Activated T-cell treated with anti-CD3 and anti-CD28 coated beads, Interleukin-2, amount 50 U/mL, for 4 hours (primary cell): Measurements from ENCODE around the gene ZBTB44. TPM values are rescaled to one million over a fixed set of nuclear protein-coding genes. Genes with fewer than 3 reads are reported as not detected.
"Not testable (repeated sequence)": the region's sequence is repeated elsewhere in the genome, so short reads cannot be mapped to it uniquely, and the experiment has no call there.

ENCODE experiments used
- ATAC-seq, 2 donors: fragments of 200-7000 bp; cut with Tn5 transposase; one replicate each; pipeline ENCODE4 v1.10.0; 2021
- DNase-seq: peaks from one replicate; pipeline ENCODE4 v3.0.0-alpha.2; 2020
- H3K27me3 Mint-ChIP-seq: one replicate; pipeline ENCODE4 v1.8.0; 2021; ENCODE audit warnings: low read depth, mixed read lengths
- H3K36me3 Mint-ChIP-seq: one replicate; pipeline ENCODE4 v1.8.0; 2022; ENCODE audit warnings: mixed read lengths; ENCODE audit not compliant: insufficient read depth
- H3K4me1 Mint-ChIP-seq: one replicate; pipeline ENCODE4 v1.8.0; 2021; ENCODE audit warnings: low read depth, mixed read lengths
- H3K4me3 Mint-ChIP-seq: one replicate; pipeline ENCODE4 v1.8.0; 2021; ENCODE audit warnings: mild to moderate bottlenecking, moderate library complexity, mixed read lengths
- H3K9me3 Mint-ChIP-seq: one replicate; pipeline ENCODE4 v1.8.0; 2021; ENCODE audit warnings: mixed read lengths
- total RNA-seq, 3 donors: library from RNA; stranded (reverse); gene quantifications; one replicate each; pipeline ENCODE4 v1.2.1, GENCODE V29; 2021

The ZBTB44 gene
- total RNA-seq, 3 donors from 2014 or later, result 31.6 to 32.7 (median 31.6) TPM

- Mint-ChIP-seq H3K36me3 (peaks cover 39% of the 10 kb centered on the region), H3K4me1 (peaks cover 50% of the 10 kb centered on the region), H3K4me3 (no peak overlapping the region), H3K27me3 (no peaks in the 10 kb centered on the region), H3K9me3 (no peaks in the 10 kb centered on the region)
- no peak for ATAC-seq
- DNase-seq, result no peak
These were observed 14.7 kb downstream of the ZBTB44 start for GRCh38 chr11:130299978-130300377.

DNA sequence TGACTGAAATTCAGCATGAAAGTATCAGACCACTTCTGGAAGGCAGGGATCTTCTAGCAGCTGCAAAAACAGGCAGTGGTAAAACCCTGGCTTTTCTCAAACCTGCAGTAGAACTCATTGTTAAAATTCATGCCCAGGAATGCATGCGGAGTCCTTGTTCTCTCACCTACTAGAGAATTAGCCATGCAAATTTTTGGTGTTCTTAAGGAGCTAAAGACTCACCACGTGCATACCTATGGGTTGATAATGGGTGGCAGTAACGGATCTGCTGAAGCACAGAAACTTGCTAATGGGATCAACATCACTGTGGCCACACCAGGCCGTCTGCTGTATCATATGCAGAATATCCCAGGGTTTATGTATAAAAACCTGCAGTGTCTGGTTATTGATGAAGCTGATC lies 19.1 kb downstream of the ZBTB44 start:
- Mint-ChIP-seq H3K9me3 (no peaks in the 10 kb centered on the region), H3K4me1 (peaks cover 26% of the 10 kb centered on the region), H3K4me3 (no peak overlapping the region), H3K36me3 (peaks cover 35% of the 10 kb centered on the region), H3K27me3 (no peaks in the 10 kb centered on the region)
- ATAC-seq (no peak), DNase-seq (no peak)

GRCh38 chr11:130282111-130282510 lies 32.6 kb downstream of the ZBTB44 start:
- no peak for ATAC-seq
- Mint-ChIP-seq H3K27me3 (no peaks in the 10 kb centered on the region), H3K9me3 (peaks cover 14% of the 10 kb centered on the region), H3K36me3 (peaks cover 36% of the 10 kb centered on the region), H3K4me1 (peaks cover 13% of the 10 kb centered on the region), H3K4me3 (no peak overlapping the region)
- DNase-seq, result no peak

DNA sequence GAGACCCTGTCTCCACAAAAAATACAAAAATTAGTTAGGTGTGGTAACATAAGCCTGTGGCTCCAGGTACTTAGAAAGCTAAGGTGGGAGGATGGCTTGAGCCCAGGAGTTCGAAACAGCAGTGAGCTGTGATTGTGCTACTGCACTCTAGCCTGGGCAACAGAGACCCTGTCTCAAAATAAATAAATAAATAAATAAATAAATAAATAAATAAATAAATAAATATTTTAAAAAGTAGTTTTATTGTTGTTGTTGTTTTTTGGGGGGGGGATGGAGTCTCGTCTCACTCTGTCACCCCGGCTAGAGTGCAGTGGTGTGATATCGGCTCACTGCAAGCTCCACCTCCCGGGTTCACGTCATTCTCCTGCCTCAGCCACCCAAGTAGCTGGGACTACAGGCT lies 33.4 kb downstream of the ZBTB44 start:
- Mint-ChIP-seq H3K36me3 (peaks cover 34% of the 10 kb centered on the region), H3K9me3 (peaks cover 14% of the 10 kb centered on the region)
- ATAC-seq, H3K4me1 Mint-ChIP-seq, DNase-seq, H3K27me3 Mint-ChIP-seq, H3K4me3 Mint-ChIP-seq: not testable (repeated sequence)

DNA sequence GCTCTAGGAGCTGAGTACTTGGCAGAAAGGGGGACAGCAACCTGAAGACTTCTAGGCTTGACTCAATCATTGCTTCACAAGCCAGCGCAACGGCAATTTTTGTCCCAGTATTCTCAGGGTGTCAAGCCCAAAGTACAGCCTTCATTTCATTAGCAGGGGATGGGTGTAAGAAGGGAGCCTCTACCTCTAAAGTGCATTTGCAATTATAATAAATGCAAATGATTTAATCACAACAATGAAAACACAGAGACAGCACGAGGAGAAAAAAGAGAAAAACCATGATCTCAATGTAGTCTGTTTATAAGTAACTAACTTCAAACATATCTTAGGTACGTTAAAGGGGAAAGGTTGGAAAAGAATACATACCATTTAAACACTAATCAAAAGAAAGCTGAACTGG lies 34.7 kb downstream of the ZBTB44 start:
- Mint-ChIP-seq H3K4me1 (peaks cover 7% of the 10 kb centered on the region), H3K27me3 (no peaks in the 10 kb centered on the region), H3K9me3 (peaks cover 14% of the 10 kb centered on the region), H3K4me3 (no peak overlapping the region), H3K36me3 (peaks cover 27% of the 10 kb centered on the region)
- ATAC-seq (no peak), DNase-seq (no peak)

GRCh38 chr11:130278745-130279144 lies 36.0 kb downstream of the ZBTB44 start:
- peaks cover 25% of the 10 kb centered on the region for H3K36me3 Mint-ChIP-seq
- H3K4me1 Mint-ChIP-seq, result peaks cover 7% of the 10 kb centered on the region
- H3K27me3 Mint-ChIP-seq, result no peaks in the 10 kb centered on the region
- ATAC-seq (no peak), DNase-seq (no peak)
- no peak overlapping the region for H3K4me3 Mint-ChIP-seq
- peaks cover 14% of the 10 kb centered on the region for H3K9me3 Mint-ChIP-seq

DNA sequence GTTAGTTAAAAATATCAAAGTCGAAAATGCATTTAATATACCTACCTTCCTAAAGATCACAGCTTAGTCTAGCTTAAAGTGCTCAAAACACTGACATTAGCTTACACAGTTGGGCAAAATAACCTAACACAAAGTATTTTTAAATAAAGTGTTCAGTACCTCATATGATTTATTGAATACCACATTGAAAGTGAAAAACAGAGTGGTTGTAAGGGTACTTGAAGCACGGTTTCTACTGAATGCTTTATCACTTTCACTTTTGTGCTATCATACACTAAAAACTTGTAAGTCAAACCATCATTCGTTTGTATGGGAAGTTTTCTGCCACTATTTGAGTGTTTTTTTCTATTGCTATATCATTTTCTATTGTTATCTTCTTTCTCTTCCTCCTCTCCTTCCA lies 36.6 kb downstream of the ZBTB44 start:
- Mint-ChIP-seq H3K36me3 (peaks cover 25% of the 10 kb centered on the region), H3K4me1 (peaks cover 7% of the 10 kb centered on the region), H3K27me3 (no peaks in the 10 kb centered on the region), H3K4me3 (no peak overlapping the region), H3K9me3 (peaks cover 14% of the 10 kb centered on the region)
- DNase-seq (no peak), ATAC-seq (no peak)

DNA sequence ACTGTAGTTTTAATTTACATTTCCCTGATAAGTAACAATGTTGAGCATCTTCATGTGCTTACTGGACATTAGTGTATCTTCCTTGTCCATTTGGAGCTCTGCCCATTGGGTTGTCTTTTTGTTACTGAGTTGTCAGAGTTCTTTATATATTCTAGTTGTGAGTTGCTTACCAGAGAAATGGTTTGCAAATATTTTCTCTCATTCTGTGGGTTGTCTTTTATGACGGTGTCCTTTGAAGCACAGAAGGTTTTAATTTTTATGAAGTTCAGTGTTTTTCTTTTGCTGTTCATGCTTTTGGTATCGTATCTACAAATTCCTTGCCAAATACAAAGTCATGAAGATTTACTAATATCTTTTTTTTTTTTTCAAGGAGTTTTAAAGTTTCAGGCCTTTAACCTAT lies 42.4 kb downstream of the ZBTB44 start:
- H3K4me1 Mint-ChIP-seq, result no peaks in the 10 kb centered on the region
- DNase-seq (no peak), ATAC-seq (no peak)
- no peak overlapping the region for H3K4me3 Mint-ChIP-seq
- no peaks in the 10 kb centered on the region for H3K9me3 Mint-ChIP-seq
- peaks cover 4% of the 10 kb centered on the region for H3K36me3 Mint-ChIP-seq
- H3K27me3 Mint-ChIP-seq, result no peaks in the 10 kb centered on the region

GRCh38 chr11:130269326-130269943 lies 45.3 kb downstream of the ZBTB44 start:
- DNase-seq (no peak), ATAC-seq (no peak)
- H3K36me3 Mint-ChIP-seq, result peaks cover 13% of the 10 kb centered on the region
- H3K4me1 Mint-ChIP-seq, result peaks cover 7% of the 10 kb centered on the region
- no peaks in the 10 kb centered on the region for H3K9me3 Mint-ChIP-seq
- H3K4me3 Mint-ChIP-seq, result no peak overlapping the region
- no peaks in the 10 kb centered on the region for H3K27me3 Mint-ChIP-seq

GRCh38 chr11:130263351-130263750 lies 51.4 kb downstream of the ZBTB44 start:
- DNase-seq (no peak), ATAC-seq (no peak)
- H3K4me3 Mint-ChIP-seq, result no peak overlapping the region
- H3K4me1 Mint-ChIP-seq, result peaks cover 18% of the 10 kb centered on the region
- H3K36me3 Mint-ChIP-seq, result peaks cover 54% of the 10 kb centered on the region
- peaks cover 8% of the 10 kb centered on the region for H3K9me3 Mint-ChIP-seq
- no peaks in the 10 kb centered on the region for H3K27me3 Mint-ChIP-seq

GRCh38 chr11:130262424-130262823 lies 52.3 kb downstream of the ZBTB44 start:
- ATAC-seq (no peak), DNase-seq (no peak)
- Mint-ChIP-seq H3K4me3 (no peak overlapping the region), H3K36me3 (peaks cover 63% of the 10 kb centered on the region), H3K4me1 (peaks cover 22% of the 10 kb centered on the region), H3K9me3 (peaks cover 8% of the 10 kb centered on the region), H3K27me3 (no peaks in the 10 kb centered on the region)

- DNase-seq (no peak), ATAC-seq (no peak)
- H3K27me3 Mint-ChIP-seq, result no peaks in the 10 kb centered on the region
- H3K9me3 Mint-ChIP-seq, result peaks cover 8% of the 10 kb centered on the region
- H3K36me3 Mint-ChIP-seq, result peaks cover 64% of the 10 kb centered on the region
- no peak overlapping the region for H3K4me3 Mint-ChIP-seq
- H3K4me1 Mint-ChIP-seq, result peaks cover 27% of the 10 kb centered on the region
These were observed 53.1 kb downstream of the ZBTB44 start for GRCh38 chr11:130261571-130261970.

GRCh38 chr11:130260742-130261141 lies 54.0 kb downstream of the ZBTB44 start:
- Mint-ChIP-seq H3K27me3 (no peaks in the 10 kb centered on the region), H3K9me3 (peaks cover 8% of the 10 kb centered on the region), H3K4me1 (peaks cover 28% of the 10 kb centered on the region), H3K36me3 (peaks cover 64% of the 10 kb centered on the region), H3K4me3 (no peak overlapping the region)
- ATAC-seq (no peak), DNase-seq (no peak)

GRCh38 chr11:130260080-130260627 lies 54.6 kb downstream of the ZBTB44 start:
- Mint-ChIP-seq H3K4me1 (peaks cover 30% of the 10 kb centered on the region), H3K36me3 (peaks cover 67% of the 10 kb centered on the region), H3K27me3 (no peaks in the 10 kb centered on the region), H3K4me3 (no peak overlapping the region), H3K9me3 (peaks cover 11% of the 10 kb centered on the region)
- ATAC-seq, result no peak
- DNase-seq, result no peak

GRCh38 chr11:130251763-130252162 lies 63.0 kb downstream of the ZBTB44 start:
- ATAC-seq, DNase-seq, H3K4me3 Mint-ChIP-seq, H3K27me3 Mint-ChIP-seq: not testable (repeated sequence)
- H3K4me1 Mint-ChIP-seq, result peaks cover 54% of the 10 kb centered on the region
- H3K36me3 Mint-ChIP-seq, result peaks cover 41% of the 10 kb centered on the region
- H3K9me3 Mint-ChIP-seq, result peaks cover 13% of the 10 kb centered on the region
